HG03103 (cell line): Measurements from ENCODE around the gene MBOAT7.

Experiments
- ATAC-seq: cut with Tn5 transposase; IDR thresholded peaks from one replicate; pipeline ENCODE4 v1.9.1; 2021; ENCODE audit warnings: low read depth; ENCODE audit not compliant: unreplicated experiment

Gene MBOAT7

GRCh38 chr19:54164369-54165068 lies 24.9 kb downstream of the MBOAT7 start:
- ATAC-seq = no peak

GRCh38 chr19:54162884-54163283 lies 26.5 kb downstream of the MBOAT7 start:
- no peak for ATAC-seq

- ATAC-seq = no peak
Measured at GRCh38 chr19:54162241-54162805, 27.1 kb downstream of the MBOAT7 start.

GRCh38 chr19:54160854-54161253 lies 28.5 kb downstream of the MBOAT7 start:
- ATAC-seq = no peak

- peak; percentile 1 for ATAC-seq
Measured at GRCh38 chr19:54160182-54160811, 29.1 kb downstream of the MBOAT7 start.

GRCh38 chr19:54159352-54160181 lies 29.8 kb downstream of the MBOAT7 start, which contains the start of gene LENG1:
TSS of gene LENG1 (minus strand) at chr19:54159721. CDS start at chr19:54159695, 26 bp downstream.
- ATAC-seq = peak; percentile 88

- ATAC-seq = no peak
Measured at GRCh38 chr19:54158812-54159351, 30.5 kb downstream of the MBOAT7 start.

- ATAC-seq = no peak
Measured at GRCh38 chr19:54156953-54157352, 32.4 kb downstream of the MBOAT7 start.

- no peak for ATAC-seq
Measured at GRCh38 chr19:54156490-54156889, 32.9 kb downstream of the MBOAT7 start.

GRCh38 chr19:54155694-54156093 lies 33.7 kb downstream of the MBOAT7 start:
- ATAC-seq = no peak

- no peak for ATAC-seq
Measured at GRCh38 chr19:54154603-54155345, 34.6 kb downstream of the MBOAT7 start.

GRCh38 chr19:54153731-54154326 lies 35.6 kb downstream of the MBOAT7 start:
- ATAC-seq = no peak

- ATAC-seq = no peak
Measured at GRCh38 chr19:54152878-54153524, 36.4 kb downstream of the MBOAT7 start.

GRCh38 chr19:54152267-54152666 lies 37.1 kb downstream of the MBOAT7 start:
- no peak for ATAC-seq

GRCh38 chr19:54151362-54152035 lies 37.9 kb downstream of the MBOAT7 start:
- ATAC-seq = no peak

GRCh38 chr19:54149021-54149812 lies 40.2 kb downstream of the MBOAT7 start:
- no peak for ATAC-seq

- ATAC-seq = no peak
Measured at GRCh38 chr19:54148158-54148557, 41.2 kb downstream of the MBOAT7 start.

GRCh38 chr19:54147676-54148075 lies 41.7 kb downstream of the MBOAT7 start:
- no peak for ATAC-seq
